ENCODE data around the gene ERG28.

DNA sequence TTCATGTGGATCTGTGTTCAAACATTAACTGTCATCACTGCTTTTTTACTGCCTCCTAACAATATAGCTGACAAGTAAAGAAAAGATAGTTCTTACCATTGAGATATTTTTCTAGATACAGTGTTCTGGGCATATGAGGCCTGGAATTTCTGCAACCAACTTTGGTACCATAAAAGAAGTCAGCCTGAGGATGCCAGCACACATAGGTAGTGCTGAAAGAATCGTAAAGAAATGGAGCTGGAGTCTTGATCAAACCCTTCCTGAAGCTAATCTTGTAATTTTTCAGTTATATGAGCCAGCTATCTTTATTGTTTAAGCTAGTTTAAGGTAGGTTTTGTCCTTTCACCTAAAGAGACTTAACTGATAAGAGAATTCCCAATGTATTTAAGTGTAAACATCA is 11.3 kb downstream of the ERG28 start:
- TF ChIP-seq CTCF (conservative IDR thresholded peaks at IDR 0.05; ENCODE audit: low read length) (no peak), EZH2phosphoT487 (IDR thresholded peaks at IDR 0.05; ENCODE audit: borderline replicate concordance, low read depth, low read length) (no peak)
